DND-41 (cell line): ENCODE data around the gene SIPA1.

ENCODE experiments used
- EZH2 ChIP-seq: IDR thresholded peaks from 3 replicates; pipeline ENCODE4 v1.6.1; 2012; ENCODE audit warnings: borderline replicate concordance, low read depth, mild to moderate bottlenecking, moderate library complexity, low read length, inconsistent platforms; ENCODE audit not compliant: severe bottlenecking
- TF ChIP-seq, protein P1 (sequence below): IDR thresholded peaks from 2 replicates; pipeline ENCODE4 v1.5.1; 2012; ENCODE audit warnings: borderline replicate concordance, low read length, moderate library complexity, mild to moderate bottlenecking; ENCODE audit not compliant: poor library complexity, severe bottlenecking; ENCODE audit errors: extremely low read depth

- TF ChIP-seq, protein P1, sequence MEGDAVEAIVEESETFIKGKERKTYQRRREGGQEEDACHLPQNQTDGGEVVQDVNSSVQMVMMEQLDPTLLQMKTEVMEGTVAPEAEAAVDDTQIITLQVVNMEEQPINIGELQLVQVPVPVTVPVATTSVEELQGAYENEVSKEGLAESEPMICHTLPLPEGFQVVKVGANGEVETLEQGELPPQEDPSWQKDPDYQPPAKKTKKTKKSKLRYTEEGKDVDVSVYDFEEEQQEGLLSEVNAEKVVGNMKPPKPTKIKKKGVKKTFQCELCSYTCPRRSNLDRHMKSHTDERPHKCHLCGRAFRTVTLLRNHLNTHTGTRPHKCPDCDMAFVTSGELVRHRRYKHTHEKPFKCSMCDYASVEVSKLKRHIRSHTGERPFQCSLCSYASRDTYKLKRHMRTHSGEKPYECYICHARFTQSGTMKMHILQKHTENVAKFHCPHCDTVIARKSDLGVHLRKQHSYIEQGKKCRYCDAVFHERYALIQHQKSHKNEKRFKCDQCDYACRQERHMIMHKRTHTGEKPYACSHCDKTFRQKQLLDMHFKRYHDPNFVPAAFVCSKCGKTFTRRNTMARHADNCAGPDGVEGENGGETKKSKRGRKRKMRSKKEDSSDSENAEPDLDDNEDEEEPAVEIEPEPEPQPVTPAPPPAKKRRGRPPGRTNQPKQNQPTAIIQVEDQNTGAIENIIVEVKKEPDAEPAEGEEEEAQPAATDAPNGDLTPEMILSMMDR: no peak
- TF ChIP-seq EZH2: no peak
Measured at GRCh38 chr11:65590240-65590738, 47.6 kb upstream of the SIPA1 start.
